ENCODE measurements around the gene CDCA8.
"Not testable (repeated sequence)": the region's sequence is repeated elsewhere in the genome, so short reads cannot be mapped to it uniquely, and the experiment has no call there.

CDCA8 gene

DNA sequence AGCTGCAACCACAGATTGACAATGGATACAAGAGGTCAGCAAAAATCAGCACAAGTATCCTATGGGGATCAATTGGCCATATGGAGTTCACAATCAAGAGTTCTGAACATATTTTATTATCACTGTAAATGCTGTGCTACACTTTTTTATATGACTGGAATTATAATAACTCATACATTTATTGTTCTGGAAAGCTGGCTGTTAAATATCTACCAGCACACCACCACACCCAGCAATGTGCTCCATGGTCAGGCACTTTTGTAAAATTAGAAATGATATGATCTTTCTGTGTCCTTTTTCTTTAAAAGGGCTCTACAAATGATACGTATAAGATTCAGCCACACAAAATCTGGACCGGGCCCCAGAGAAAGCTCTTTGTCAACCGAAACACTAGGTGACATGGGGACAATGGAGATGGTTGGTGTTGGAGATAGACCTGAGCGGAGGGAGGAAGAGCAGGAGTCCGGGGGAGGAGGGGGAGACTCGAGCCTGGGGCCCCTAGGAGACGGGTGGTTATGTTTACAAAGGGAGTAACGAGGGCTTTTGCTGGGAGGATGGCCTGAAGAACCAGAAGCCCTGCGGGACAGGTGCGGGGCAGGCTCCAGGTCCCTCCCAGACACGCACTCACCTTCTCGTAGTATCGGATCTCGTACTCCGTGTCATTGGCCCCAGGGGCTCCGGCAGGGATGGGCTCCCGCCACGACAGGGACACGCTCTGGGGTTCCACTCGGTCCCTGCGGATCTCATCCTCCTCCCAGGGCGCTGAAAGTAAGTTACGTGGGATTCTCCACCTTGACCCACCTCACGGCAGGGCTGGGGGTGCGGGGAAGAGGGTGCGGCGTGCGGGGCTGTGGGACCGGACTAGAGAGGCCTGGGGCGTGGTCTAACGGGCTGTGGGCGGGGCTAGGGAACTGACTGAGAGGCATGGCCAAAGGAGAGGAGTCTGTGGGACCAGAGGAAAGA is 42.6 kb downstream of the CDCA8 start:
- DNase-seq (ENCODE audit: low read depth in 3 of 3), result no peak

DNA sequence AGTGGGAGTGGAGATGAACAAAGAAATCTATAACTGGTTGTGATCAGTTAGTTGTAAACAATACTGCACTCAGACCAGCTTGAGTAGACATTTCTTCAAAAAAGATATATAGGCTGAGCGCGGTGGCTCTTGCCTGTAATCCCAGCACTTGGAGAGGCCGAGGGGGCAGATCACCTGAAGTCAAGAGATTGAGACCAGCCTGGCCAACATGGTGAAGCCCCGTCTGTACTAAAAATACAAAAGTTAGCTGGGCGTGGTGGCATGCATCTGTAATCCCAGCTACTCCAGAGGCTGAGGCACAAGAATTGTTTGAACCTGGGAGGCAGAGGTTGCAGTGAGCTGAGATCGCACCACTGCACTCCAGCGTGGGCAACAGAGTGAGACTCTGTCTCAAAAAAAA is 45.7 kb downstream of the CDCA8 start:
- not testable (repeated sequence) for DNase-seq (ENCODE audit: low read depth in 3 of 3)

DNA sequence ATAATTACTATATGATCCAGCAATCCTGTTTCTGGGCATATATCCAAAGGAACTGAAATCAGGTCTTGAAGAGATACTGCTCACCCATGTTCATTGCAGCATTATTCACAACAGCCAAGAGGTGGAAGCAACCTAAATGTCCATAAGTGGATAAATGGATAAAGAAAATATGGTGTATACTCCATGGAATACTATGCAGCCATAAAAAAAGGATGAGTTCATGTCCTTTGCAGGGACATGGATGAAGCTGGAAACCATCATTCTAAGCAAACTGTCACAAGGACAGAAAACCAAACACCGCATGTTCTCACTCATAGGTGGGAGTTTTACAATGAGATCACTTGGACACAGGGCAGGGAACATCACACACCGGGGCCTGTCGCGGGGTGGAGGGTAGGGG is 46.3 kb downstream of the CDCA8 start:
- not testable (repeated sequence) for DNase-seq (ENCODE audit: low read depth in 3 of 3)

DNA sequence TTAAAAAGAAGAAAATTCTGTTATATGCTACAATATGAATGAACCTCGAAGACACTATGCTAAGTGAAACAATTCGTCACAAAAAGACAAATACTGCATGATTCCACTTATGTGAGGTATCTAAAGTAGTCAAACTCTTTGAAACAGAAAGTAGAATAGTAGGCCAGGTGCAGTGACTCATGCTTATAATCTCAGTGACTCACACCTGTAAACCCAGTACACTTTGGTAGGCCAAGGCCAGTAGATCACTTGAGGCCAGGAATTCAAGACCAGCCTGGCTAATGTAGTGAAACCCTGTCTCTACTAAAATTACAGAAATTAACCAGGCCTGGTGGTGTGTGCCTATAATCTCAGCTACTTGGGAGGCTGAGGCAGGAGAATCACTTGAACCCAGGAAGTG is 46.9 kb downstream of the CDCA8 start:
- no peak for DNase-seq (ENCODE audit: low read depth in 3 of 3)

DNA sequence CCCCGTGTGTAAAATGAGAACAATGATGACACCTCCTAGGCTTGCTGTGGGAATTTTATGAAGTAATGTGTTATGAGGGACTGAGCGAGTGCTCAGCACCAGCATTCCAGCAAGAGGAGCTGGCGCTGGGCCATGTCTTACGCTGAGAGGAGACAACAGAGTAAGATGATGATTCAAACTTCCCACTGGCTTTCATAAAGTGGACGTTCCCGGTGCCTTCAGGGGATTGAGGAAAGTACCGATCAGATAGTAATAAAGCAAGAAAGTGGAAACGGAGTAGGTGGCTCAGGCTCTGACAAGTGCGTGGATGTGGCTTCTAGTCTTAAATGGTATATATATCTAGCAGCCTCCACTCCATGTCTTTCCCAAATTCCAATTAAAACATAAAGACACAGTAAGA is 48.8 kb downstream of the CDCA8 start:
- no peak for DNase-seq (ENCODE audit: low read depth in 3 of 3)

DNA sequence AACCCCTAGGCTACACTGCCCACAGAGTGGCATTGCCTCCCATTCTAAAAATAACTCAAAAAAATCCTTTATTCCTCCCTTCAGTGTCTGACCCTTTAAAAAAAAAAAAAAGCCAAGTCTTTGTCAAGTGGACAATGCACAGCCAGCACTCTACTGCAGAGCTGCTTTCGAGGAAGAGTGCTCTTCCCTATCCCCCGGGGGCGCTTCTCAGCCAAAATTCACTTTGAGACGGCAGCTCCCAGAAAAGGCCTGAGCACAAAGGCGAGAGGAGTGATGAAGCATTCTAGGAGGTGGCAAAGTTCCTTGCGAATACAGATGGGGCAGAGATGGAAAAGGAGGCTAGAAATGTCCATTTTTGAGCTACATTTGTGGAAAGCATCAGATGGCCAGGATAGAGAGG is 49.3 kb downstream of the CDCA8 start:
- DNase-seq (ENCODE audit: low read depth in 3 of 3), result no peak

DNA sequence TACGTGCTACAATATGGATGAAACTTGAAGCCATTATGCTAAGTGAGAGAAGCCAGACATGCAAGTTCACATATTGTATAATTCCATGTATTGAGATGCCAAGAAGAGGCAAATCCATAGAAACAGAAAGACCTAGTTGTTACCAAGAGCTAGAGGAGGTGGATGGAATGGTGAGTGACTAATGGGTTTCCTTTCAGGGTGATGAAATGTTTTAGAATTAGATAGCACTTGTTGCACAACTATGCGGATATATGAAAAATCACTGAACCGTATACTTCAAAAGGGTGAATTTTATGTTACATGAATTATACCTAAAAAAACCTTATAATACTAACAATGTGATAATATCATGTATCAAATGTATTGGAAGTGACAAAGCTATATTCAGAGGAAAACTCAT is 54.5 kb downstream of the CDCA8 start:
- DNase-seq (ENCODE audit: low read depth in 3 of 3), result no peak

DNA sequence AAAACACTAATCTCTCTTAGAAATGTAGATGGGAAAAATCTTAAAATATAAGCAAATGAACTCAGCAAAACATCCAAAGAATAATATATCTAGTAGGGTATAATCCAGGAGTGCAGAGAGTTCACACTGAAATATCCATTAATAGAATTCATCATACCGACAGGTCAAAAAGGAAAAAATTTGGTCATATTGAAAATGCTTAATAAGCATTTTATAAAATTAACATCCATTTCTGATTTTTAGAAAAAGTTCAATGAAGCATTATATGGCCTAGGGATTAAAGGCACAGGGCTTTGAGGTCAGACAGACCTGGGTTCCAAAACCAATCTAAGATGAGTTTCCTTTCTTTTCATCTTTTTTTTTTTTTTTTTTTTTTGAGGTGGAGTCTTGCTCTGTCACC is 56.2 kb downstream of the CDCA8 start:
- no peak for DNase-seq (ENCODE audit: low read depth in 3 of 3)

DNA sequence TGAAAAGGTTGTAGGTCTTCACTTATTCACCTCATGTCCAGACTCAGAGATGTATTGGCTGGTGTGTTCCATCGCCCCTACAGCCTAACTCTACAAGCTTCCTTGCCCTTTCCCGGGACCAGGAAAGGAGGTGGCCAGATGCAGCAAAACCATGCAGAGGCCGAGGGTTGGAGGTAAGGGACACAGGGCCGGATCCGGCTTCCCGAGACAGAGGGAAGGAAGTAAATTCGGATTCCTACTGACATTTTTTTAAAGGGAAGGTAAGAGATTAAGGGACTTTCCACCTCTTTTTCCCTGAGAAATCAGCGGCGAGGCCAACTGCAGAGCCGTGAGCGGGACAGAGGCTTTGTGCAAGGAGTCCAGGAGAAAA is 59.9 kb downstream of the CDCA8 start:
- no peak for DNase-seq (ENCODE audit: low read depth in 3 of 3)

DNA sequence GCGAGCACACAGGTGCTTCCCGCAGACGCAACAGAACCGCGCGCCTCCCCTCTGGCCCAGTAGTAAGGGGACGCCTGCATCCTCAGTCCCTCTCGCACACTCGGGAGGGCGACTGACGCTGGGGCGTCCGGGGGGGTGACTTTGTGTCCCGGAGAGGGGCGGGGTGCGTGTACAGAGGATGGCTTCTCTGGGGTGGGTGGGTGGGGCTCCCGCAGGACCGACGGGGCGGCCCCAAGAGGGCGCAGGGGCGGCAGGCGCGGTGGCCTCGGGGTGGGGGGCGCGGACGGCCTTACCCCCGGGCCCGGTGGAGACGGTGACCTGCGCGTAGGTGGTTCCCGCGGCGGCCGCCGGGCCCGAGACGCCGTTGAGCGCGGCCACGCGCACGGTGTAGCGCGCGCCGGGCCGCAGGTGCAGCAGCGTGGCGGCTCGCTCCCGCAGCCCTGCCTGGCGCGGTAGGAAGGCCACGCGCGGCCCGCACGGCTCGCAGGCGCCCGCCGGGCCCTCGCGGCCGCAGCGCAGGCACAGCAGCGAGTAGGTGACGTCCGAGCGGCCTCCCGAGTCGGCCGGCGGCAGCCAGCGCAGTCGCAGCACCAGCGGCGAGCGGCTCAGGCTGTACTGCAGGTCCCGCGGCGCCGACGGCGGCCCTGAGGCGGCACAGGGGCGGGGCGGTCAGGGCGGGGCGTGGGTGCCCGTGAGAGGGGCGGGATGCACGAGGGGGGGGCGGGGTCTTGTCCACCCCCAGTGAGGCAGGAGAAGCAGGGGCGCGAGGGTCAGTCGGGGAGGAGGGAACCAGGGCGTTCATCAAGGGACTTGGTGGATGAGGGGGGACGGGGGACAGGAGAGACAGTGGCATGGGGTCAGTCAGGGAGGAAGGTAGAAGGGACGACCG is 60.5 kb downstream of the CDCA8 start:
- DNase-seq (ENCODE audit: low read depth in 3 of 3), result no peak

DNA sequence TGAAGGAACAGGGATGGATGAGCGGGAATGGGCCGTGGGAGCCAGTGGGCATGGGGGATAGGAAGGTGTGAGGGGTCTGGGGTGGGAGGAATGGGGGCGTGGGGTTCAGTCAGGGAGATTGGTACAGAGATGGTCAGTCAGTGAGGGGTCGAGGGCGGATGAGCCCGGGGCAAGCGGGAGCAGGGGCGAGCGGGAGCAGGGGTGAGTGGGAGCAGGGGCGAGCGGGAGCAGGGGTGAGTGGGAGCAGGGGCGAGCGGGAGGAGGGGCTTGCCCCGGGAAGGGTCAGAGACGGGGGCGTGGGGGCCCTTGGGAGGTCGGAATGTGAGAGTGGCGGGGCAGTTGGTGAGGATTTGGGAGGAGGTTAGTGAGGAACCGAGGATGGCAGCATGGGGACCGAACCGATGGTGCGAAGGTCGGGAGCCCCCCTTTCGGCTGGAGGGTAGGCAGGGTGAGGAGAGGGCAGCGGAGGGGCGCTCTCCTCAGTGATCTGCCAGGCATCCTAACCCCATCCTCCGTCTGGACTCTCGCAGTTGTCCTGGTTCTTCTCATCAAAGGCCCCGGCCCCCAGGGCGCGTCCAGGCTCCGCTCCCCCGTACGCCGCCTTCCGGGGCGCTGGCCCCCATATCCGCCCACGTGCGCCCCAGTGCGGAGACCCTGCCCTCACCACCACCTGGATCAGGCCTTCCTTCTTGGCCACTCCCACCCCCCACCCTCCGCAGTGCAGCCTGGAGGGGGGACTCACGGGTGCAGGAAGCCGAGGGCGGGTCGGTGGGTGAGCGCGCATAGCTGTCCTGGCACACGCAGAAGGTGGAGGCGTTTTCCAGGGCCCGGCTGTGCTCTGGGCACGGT is 61.4 kb downstream of the CDCA8 start:
- DNase-seq (ENCODE audit: low read depth in 3 of 3), result no peak

DNA sequence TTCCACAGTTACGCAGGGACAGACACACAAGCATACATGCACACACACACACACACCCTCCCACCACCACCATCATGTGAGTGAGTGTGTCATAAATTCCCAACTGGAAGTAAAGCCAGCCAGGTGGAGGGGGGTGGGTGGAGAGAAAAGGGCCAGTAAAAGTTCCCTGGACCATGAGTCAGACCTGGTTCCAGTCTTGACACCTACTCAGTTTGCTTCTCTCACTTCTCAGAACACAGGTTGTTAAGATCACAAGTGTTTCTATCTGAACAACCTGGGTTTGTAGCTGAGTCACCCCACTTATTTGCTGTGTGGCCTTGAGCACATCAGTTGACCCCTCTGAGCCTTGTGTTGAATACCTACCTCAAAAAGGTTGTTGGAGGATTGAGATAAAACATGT is 63.0 kb downstream of the CDCA8 start:
- DNase-seq (ENCODE audit: low read depth in 3 of 3), result no peak

DNA sequence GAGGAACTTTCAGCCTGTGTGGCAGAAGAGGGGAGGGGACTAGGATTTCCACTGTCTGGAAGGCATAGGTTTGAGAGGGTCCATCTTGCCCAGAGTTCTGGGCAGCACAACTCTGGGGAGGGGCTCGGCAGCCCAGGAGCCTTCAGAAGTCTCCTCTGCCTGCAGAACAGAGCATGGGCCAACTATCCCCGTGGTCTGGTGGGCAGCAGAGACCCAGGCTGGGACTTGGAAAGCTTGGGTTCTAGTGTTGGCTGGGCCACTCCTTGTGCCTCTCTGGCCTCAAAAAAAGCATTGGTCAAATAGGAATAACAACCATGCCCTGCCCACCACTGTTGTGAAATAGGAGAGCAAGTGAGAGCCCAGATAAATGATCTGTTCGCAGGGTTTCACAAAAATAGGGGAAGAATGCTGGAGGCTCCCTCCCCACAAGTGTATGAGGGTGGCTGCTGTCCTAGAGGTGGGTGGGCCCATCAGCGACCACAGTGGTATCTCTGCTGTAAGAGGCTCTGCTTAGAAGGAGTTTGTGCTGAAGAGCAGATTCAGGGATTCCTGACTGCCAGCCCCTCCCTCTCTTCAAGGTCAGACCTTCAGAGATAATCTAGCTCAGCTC is 63.7 kb downstream of the CDCA8 start:
- DNase-seq (ENCODE audit: low read depth in 3 of 3), result no peak
